GM12865 (cell line): Measurements from ENCODE around the gene BRD7.
A peak's percentile ranks its signal among the peaks of the same experiment; 100 is the strongest.

Experiments used
- DNase-seq: peaks from one replicate; pipeline ENCODE4 v3.0.0; 2010; ENCODE audit warnings: low read depth
- H3K4me3 ChIP-seq: 2 replicates; pipeline ENCODE4 v1.5.1; 2011; ENCODE audit warnings: mild to moderate bottlenecking, low read depth, low read length, control low read depth
- TF ChIP-seq, protein P1 (sequence below): IDR thresholded peaks from 2 replicates; pipeline ENCODE4 v1.5.1; 2011; ENCODE audit warnings: low read length, control low read depth, low read depth, inconsistent platforms; ENCODE audit not compliant: insufficient read depth; ENCODE audit errors: missing control alignments

Gene BRD7

DNA sequence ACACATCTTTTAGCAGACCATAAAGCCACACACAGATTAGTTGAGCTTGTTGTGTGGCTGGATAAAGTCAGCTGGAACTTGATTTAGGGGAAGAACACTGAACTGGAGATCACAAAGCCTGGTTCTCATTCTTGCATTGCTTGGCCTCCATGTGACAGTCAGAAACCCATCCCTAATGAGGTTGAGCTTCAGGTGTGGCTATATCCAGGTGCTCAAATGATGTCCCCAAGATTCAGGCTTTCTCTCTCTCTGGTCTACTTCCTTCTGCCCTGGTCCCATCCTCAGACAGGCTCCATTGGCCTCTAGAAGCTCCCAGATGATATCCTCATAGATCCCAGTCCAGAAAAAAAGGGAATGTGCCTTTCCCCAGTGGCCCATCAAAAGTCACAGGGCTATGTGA, 9.6 kb upstream of the BRD7 start:
- TF ChIP-seq, protein P1, sequence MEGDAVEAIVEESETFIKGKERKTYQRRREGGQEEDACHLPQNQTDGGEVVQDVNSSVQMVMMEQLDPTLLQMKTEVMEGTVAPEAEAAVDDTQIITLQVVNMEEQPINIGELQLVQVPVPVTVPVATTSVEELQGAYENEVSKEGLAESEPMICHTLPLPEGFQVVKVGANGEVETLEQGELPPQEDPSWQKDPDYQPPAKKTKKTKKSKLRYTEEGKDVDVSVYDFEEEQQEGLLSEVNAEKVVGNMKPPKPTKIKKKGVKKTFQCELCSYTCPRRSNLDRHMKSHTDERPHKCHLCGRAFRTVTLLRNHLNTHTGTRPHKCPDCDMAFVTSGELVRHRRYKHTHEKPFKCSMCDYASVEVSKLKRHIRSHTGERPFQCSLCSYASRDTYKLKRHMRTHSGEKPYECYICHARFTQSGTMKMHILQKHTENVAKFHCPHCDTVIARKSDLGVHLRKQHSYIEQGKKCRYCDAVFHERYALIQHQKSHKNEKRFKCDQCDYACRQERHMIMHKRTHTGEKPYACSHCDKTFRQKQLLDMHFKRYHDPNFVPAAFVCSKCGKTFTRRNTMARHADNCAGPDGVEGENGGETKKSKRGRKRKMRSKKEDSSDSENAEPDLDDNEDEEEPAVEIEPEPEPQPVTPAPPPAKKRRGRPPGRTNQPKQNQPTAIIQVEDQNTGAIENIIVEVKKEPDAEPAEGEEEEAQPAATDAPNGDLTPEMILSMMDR = no peak
- no peak overlapping the region for H3K4me3 ChIP-seq
- no peak for DNase-seq

DNA sequence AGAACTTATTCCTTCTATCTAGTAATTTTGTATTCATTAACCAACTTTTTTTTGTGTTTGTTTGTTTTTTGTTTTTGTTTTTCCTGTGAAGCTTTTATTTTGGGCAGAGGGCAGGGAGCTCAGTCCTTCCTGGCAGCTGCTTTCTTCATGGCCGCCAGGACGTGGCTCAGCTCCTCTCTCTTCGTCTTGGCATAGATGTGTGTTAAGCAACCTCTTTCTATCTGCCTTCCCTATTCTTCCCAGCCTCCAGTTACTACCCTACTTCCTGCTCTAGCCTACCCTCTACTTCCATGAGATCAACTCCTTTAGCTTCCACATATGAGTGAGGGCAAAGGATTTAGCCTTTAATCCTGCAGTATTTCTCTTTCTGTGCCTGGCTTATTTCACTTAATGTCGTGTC, 8.2 kb upstream of the BRD7 start:
- DNase-seq = no peak
- TF ChIP-seq, protein P1 = no peak

DNA sequence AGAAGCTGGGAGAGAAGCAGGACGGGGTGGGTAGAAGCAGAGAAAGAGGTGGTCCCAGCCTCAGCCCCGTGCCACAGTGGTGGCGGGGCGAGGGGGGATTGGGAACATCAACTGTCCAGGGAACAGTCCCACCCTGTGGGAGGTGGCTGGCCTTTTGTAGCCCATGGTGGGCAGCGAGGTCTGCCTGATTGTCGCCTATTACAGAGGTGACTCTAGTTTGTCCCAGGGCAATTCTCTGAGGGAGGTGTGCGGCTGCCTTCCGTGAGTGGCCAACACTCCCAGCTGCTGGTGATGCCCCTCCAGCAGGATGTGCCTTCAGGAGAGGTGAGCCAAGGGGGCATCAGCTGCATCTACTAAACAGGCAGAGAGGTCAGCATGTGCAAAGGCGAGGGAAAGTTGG, 5.0 kb upstream of the BRD7 start:
- TF ChIP-seq, protein P1 = no peak
- DNase-seq = no peak
- no peak overlapping the region for H3K4me3 ChIP-seq

More for the DNA sequence above, 8.2 kb upstream of the BRD7 start:
- no peak overlapping the region for H3K4me3 ChIP-seq

DNA sequence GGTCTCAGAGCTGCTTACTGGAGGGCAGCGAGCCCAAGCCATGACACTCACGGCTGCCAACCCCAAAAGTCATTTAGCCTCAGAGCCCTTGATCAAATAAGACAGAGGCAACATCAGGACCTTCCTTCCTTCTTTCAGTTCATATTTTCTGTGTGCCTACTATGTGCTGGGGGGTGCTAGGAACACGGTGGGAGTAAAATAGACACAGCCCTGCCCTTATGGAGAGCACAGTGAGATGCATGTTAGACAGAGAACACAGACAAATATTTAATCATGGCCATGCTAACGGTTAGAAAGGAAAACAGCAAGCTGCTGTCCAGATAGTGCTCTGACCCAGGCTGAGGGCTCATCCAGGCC, 4.5 kb upstream of the BRD7 start:
- TF ChIP-seq, protein P1 = no peak
- H3K4me3 ChIP-seq = no peak overlapping the region
- DNase-seq = no peak

DNA sequence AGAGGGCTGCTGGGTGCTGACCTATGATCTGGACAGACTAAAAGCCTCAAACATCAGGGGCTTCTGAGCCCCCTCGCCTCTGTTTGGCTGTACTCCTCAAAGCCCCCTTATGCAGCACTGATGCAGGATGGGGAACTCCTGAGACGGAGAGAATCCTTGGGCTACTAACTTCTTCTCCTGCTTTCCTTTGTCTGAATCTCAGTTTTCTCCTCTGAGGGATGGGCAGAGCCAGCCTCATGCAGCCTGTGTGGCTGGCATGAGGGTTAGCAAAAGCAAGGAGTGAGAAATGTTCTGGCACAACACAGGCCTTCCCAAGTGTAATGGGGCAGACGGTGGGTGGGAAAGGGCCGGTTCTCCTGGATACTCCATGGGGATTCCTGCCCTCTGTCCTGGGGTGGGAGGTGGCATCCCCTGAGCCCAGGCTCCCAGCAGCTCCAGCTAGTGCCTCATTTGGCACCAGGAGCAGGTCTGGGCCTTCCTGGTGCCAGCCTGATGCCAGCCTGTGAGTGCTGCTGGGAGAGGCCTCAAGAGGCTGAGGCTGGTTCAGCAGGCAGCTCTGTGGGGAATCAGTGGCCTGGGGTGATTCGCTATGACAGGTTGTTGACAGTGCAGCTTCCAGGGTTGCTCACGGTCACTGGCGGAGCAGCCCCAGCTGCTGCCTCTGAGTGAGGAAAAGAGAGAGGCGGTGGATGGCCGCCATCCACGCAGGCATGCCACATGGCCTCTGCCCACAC, 4.0 kb upstream of the BRD7 start:
- H3K4me3 ChIP-seq = no peak overlapping the region
- TF ChIP-seq, protein P1 = no peak
- no peak for DNase-seq

DNA sequence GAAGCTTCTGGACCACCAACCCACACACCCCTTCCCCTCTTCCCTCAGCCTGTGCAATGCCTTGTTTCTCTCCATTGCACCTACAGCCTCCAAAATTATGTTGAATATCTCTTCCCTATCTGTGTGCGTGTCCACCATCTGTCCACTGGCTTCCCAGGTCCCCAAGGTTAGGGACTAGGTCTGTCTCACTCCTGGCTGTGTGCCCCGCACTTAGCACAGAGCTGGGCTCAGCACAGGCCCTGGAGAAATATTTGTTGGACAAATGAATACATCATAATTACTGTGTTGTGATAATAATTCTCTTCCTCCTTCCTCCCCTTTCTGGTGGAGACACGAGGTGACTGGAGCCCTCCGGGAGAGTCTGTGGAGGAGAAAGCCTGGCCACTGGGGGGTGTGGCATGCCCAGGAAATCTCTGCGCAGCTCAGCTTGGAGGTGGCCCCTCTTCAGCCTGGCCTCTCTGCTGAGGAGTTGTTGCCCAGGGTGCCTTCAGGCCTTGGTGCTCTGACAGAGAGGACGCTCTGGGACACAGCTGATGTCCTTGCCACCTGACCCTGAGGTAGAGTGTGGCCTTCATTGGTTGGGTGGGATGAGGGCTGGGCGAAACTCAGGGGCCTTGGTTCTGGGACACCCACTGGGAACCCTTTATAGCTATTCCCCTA, 3.3 kb upstream of the BRD7 start:
- peak; percentile 18 for DNase-seq
- TF ChIP-seq, protein P1 = peak; percentile 3
- H3K4me3 ChIP-seq = no peak overlapping the region
